Ishikawa (cell line): ENCODE data around the gene WIPF3.
A peak's percentile ranks its signal among the peaks of the same experiment; 100 is the strongest.

ENCODE experiments used
- CEBPB ChIP-seq: IDR thresholded peaks from 2 replicates; pipeline ENCODE4 v1.6.1; 2012
- CREB1 ChIP-seq: IDR thresholded peaks from 2 replicates; pipeline ENCODE4 v1.6.1; 2012; ENCODE audit warnings: low read depth
- EGR1 ChIP-seq: IDR thresholded peaks from 2 replicates; pipeline ENCODE4 v1.6.1; 2012
- EP300 ChIP-seq: IDR thresholded peaks from 2 replicates; pipeline ENCODE4 v1.6.1; 2012; ENCODE audit warnings: borderline replicate concordance
- FOXM1 ChIP-seq: IDR thresholded peaks from 2 replicates; pipeline ENCODE4 v1.6.1; 2012; ENCODE audit warnings: low read depth, borderline replicate concordance
- MAX ChIP-seq: IDR thresholded peaks from 2 replicates; pipeline ENCODE4 v1.6.1; 2012
- NFIC ChIP-seq: IDR thresholded peaks from 2 replicates; pipeline ENCODE4 v1.6.1; 2012
- RAD21 ChIP-seq: IDR thresholded peaks from 2 replicates; pipeline ENCODE4 v1.6.1; 2012; ENCODE audit warnings: low read depth
- REST ChIP-seq: IDR thresholded peaks from 2 replicates; pipeline ENCODE4 v1.6.1; 2012; ENCODE audit warnings: low read depth, mild to moderate bottlenecking
- TAF1 ChIP-seq: IDR thresholded peaks from 2 replicates; pipeline ENCODE4 v1.6.1; 2012; ENCODE audit warnings: low read depth, mild to moderate bottlenecking
- TCF12 ChIP-seq: IDR thresholded peaks from 2 replicates; pipeline ENCODE4 v1.6.1; 2012; ENCODE audit warnings: low read depth
- TEAD4 ChIP-seq: IDR thresholded peaks from 2 replicates; pipeline ENCODE4 v1.6.1; 2012
- USF1 ChIP-seq: IDR thresholded peaks from 2 replicates; pipeline ENCODE4 v1.6.1; 2012
- YY1 ChIP-seq: IDR thresholded peaks from 2 replicates; pipeline ENCODE4 v1.6.1; 2012; ENCODE audit warnings: low read depth
- ZBTB7A ChIP-seq: IDR thresholded peaks from 2 replicates; pipeline ENCODE4 v1.6.1; 2012; ENCODE audit warnings: low read depth

Gene WIPF3

GRCh38 chr7:29851487-29851886 is 45.2 kb downstream of the WIPF3 start:
- TF ChIP-seq CREB1 = no peak
- no peak for TF ChIP-seq CEBPB
- no peak for TF ChIP-seq TEAD4
- TF ChIP-seq NFIC = no peak
- TF ChIP-seq REST = no peak
- no peak for TF ChIP-seq FOXM1
- TF ChIP-seq USF1 = no peak
- TF ChIP-seq EP300 = no peak
- TF ChIP-seq RAD21 = no peak

- no peak for TF ChIP-seq EGR1
- no peak for TF ChIP-seq RAD21
- no peak for TF ChIP-seq TAF1
- TF ChIP-seq CEBPB = 0 out of 2 replicates have a peak, but pooled peaks have one; percentile 54
Observed at GRCh38 chr7:29852457-29852856, 46.1 kb downstream of the WIPF3 start.

- no peak for TF ChIP-seq NFIC
- TF ChIP-seq CREB1 = no peak
- TF ChIP-seq YY1 = no peak
- no peak for TF ChIP-seq TEAD4
- no peak for TF ChIP-seq REST
- no peak for TF ChIP-seq EP300
- no peak for TF ChIP-seq ZBTB7A
- no peak for TF ChIP-seq TCF12
- no peak for TF ChIP-seq MAX
- TF ChIP-seq EGR1 = no peak
- no peak for TF ChIP-seq TAF1
- no peak for TF ChIP-seq USF1
- TF ChIP-seq RAD21 = no peak
Observed at GRCh38 chr7:29853072-29853471, 46.8 kb downstream of the WIPF3 start.

GRCh38 chr7:29853789-29854188 is 47.5 kb downstream of the WIPF3 start:
- no peak for TF ChIP-seq FOXM1
- no peak for TF ChIP-seq RAD21
- no peak for TF ChIP-seq EP300

GRCh38 chr7:29854257-29854938 is 48.1 kb downstream of the WIPF3 start:
- TF ChIP-seq MAX (no peak), EGR1 (no peak), YY1 (no peak), TEAD4 (no peak), USF1 (no peak), REST (no peak), FOXM1 (no peak), TCF12 (no peak), ZBTB7A (no peak), NFIC (no peak), CEBPB (no peak), EP300 (no peak), RAD21 (no peak), TAF1 (no peak), CREB1 (no peak)
